Endodermal cell (in vitro differentiated cells): ENCODE data around the gene NCOA3. TPM values are rescaled to one million over a fixed set of nuclear protein-coding genes. Genes with fewer than 3 reads are reported as not detected.

Source experiments
- DNase-seq: peaks from one replicate; pipeline ENCODE4 v3.0.0-alpha.2; 2017
- H3K27ac ChIP-seq: 2 replicates; pipeline ENCODE4 v1.5.1; 2013; ENCODE audit warnings: mild to moderate bottlenecking, low read depth, low read length, moderate library complexity
- H3K27me3 ChIP-seq: 2 replicates; pipeline ENCODE4 v1.6.1; 2013; ENCODE audit warnings: mild to moderate bottlenecking, low read length, moderate library complexity; ENCODE audit not compliant: insufficient read depth, control insufficient read depth, poor library complexity, severe bottlenecking
- H3K36me3 ChIP-seq: 2 replicates; pipeline ENCODE4 v1.7.0; 2013; ENCODE audit warnings: mild to moderate bottlenecking, low read length, moderate library complexity; ENCODE audit not compliant: control insufficient read depth, insufficient read depth
- H3K4me1 ChIP-seq: one replicate; pipeline ENCODE4 v1.7.0; 2013; ENCODE audit warnings: low read length; ENCODE audit not compliant: control insufficient read depth, insufficient read depth
- H3K4me3 ChIP-seq: 2 replicates; pipeline ENCODE4 v1.5.1; 2013; ENCODE audit warnings: mild to moderate bottlenecking, low read length, moderate library complexity
- H3K9ac ChIP-seq: 2 replicates; pipeline ENCODE4 v1.6.1; 2013; ENCODE audit warnings: mild to moderate bottlenecking, low read length, moderate library complexity; ENCODE audit not compliant: poor library complexity, severe bottlenecking; ENCODE audit errors: extremely low read depth
- H3K9me3 ChIP-seq: 2 replicates; pipeline ENCODE4 v1.6.1; 2013; ENCODE audit warnings: mild to moderate bottlenecking, low read length, moderate library complexity; ENCODE audit not compliant: control insufficient read depth
- H3K27ac Mint-ChIP-seq: 2 replicates; pipeline ENCODE4 v1.8.0; 2020; ENCODE audit warnings: mixed read lengths
- H3K27me3 Mint-ChIP-seq: 2 replicates; pipeline ENCODE4 v1.8.0; 2021; ENCODE audit warnings: mild to moderate bottlenecking, mixed read lengths; ENCODE audit not compliant: insufficient read depth
- H3K36me3 Mint-ChIP-seq: 2 replicates; pipeline ENCODE4 v1.8.0; 2020; ENCODE audit warnings: low read depth, mixed read lengths
- H3K4me1 Mint-ChIP-seq: 2 replicates; pipeline ENCODE4 v1.8.0; 2020; ENCODE audit warnings: mixed read lengths
- H3K4me3 Mint-ChIP-seq: 2 replicates; pipeline ENCODE4 v1.8.0; 2020; ENCODE audit warnings: mild to moderate bottlenecking, moderate library complexity, mixed read lengths
- H3K9me3 Mint-ChIP-seq: 2 replicates; pipeline ENCODE4 v1.8.0; 2020; ENCODE audit warnings: mild to moderate bottlenecking, mixed read lengths
- WGBS, 2 experiments: methylation state at CpG; one replicate each; pipeline versions ENCODE4 v1.1.5 to v1.1.7; 2013; ENCODE audit warnings: missing lambda C conversion rate in 2 of 2, mixed read lengths in 1 of 2; ENCODE audit not compliant: insufficient coverage in 1 of 2, insufficient read length in 1 of 2; 5-methylcytosine and 5-hydroxymethylcytosine counted together
- total RNA-seq, 2 donors: library from RNA; stranded (reverse); fragmentation: NEBNext Ultra II Directional in 1 of 2; extraction: Animal tissue kit (Norgen Biotek cat#: 25700) in 1 of 2; gene quantifications; 2 replicates in 1 of 2; 3 replicates in 1 of 2; pipeline ENCODE4 v1.2.1, GENCODE V29; 2021
- TF ChIP-seq, protein P1 (sequence below): fragments of 200-600 bp; sonication (generic); conservative IDR thresholded peaks from 2 replicates; pipeline ENCODE4 v1.5.0; 2021; ENCODE audit warnings: antibody characterized with exemption, mild to moderate bottlenecking

The NCOA3 gene
- total RNA-seq, 2 donors from 2014 or later = 38.6 TPM

DNA sequence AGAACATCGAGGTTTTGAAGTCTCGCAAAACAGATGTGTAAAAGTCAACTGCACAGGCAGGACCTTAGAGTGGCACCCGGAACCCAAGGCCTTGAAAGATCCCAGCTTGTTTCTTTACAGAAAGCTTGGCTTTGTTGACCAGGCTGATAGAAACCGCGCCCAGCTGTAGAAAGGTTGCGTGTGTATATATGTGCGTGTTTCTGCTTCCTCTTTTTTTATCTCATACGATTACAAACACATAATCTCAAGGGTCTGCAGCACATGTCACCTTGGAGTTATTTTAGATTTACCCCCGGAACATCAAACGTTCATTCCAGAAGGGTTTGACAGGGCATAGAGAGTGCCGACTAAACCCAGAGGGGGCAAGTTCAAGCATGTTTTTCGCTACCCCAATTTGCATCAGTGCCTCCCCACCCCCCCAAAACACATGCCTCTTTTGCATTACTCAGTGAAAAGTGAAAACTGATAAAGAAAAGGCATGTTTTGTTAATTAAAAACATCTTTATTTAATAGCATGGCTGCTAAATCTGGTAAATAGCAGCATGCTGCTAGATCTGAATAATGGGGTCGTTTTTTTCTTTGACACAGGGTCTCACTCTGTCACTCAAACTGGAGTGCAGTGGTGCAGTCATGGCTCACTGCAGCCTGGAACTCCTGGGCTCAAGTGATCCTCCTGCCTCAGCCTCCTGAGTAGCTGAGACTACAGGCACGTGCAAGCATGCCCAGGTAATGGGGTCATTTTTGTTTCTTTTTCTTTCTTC, 33.2 kb upstream of the NCOA3 start:
- Histone ChIP-seq H3K9me3 (no peaks in the 10 kb centered on the region), H3K4me3 (no peak overlapping the region), H3K27me3 (no peaks in the 10 kb centered on the region), H3K27ac (no peak overlapping the region), H3K36me3 (no peaks in the 10 kb centered on the region), H3K4me1 (no peaks in the 10 kb centered on the region), H3K9ac (no peak overlapping the region)
- TF ChIP-seq, protein P1, sequence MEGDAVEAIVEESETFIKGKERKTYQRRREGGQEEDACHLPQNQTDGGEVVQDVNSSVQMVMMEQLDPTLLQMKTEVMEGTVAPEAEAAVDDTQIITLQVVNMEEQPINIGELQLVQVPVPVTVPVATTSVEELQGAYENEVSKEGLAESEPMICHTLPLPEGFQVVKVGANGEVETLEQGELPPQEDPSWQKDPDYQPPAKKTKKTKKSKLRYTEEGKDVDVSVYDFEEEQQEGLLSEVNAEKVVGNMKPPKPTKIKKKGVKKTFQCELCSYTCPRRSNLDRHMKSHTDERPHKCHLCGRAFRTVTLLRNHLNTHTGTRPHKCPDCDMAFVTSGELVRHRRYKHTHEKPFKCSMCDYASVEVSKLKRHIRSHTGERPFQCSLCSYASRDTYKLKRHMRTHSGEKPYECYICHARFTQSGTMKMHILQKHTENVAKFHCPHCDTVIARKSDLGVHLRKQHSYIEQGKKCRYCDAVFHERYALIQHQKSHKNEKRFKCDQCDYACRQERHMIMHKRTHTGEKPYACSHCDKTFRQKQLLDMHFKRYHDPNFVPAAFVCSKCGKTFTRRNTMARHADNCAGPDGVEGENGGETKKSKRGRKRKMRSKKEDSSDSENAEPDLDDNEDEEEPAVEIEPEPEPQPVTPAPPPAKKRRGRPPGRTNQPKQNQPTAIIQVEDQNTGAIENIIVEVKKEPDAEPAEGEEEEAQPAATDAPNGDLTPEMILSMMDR = no peak
- H3K9me3 Mint-ChIP-seq = no peaks in the 10 kb centered on the region
- no peaks in the 10 kb centered on the region for H3K36me3 Mint-ChIP-seq
- 85 to 88% methylated on average over 6 to 14 of the region's 14 CpGs for WGBS, 2 experiments
- no peak overlapping the region for H3K27ac Mint-ChIP-seq
- DNase-seq = no peak
- no peaks in the 10 kb centered on the region for H3K27me3 Mint-ChIP-seq
- no peak overlapping the region for H3K4me3 Mint-ChIP-seq
- H3K4me1 Mint-ChIP-seq = peaks cover 3% of the 10 kb centered on the region

DNA sequence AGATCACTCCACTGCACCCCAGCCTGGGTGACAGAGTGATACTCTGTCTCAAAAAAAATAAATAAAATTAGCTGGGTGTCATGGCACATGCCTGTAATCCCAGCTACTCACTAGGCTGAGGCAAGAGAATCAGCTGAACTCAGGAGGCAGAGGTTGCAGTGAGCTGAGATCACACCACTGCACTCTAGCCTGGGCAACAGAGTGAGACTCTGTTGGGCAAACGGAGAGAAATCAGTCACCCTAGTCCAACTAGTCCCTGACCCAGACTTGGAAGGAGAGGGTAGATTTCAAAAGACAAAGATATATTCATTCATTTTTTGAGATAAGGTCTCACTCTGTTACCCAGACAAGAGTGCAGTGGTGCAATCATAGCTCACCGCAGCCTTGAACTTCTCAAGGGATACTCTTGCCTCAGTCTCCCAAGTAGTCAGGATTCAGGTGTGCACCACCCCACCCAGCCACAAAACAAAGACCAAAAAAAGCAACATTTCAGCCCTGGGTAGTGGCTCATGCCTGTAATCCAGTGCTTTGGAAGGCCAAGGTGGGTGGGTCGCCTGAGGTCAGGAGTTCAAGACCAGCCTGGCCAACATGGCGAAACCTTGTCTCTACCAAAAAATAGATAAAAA, 26.2 kb upstream of the NCOA3 start:
- Mint-ChIP-seq H3K4me3 (no peak overlapping the region), H3K4me1 (peaks cover 9% of the 10 kb centered on the region), H3K27ac (no peak overlapping the region), H3K9me3 (no peaks in the 10 kb centered on the region), H3K36me3 (no peaks in the 10 kb centered on the region), H3K27me3 (no peaks in the 10 kb centered on the region)
- H3K27me3 ChIP-seq = no peaks in the 10 kb centered on the region
- H3K4me3 ChIP-seq = no peak overlapping the region
- TF ChIP-seq, protein P1 = no peak
- H3K36me3 ChIP-seq = no peaks in the 10 kb centered on the region
- H3K9me3 ChIP-seq = no peaks in the 10 kb centered on the region
- DNase-seq = no peak
- H3K27ac ChIP-seq = no peak overlapping the region
- whole genome bisulfite sequencing, 2 experiments = 96 to 97% methylated on average over 3 to 4 of the region's 4 CpGs
- H3K9ac ChIP-seq = no peak overlapping the region
- H3K4me1 ChIP-seq = no peaks in the 10 kb centered on the region

DNA sequence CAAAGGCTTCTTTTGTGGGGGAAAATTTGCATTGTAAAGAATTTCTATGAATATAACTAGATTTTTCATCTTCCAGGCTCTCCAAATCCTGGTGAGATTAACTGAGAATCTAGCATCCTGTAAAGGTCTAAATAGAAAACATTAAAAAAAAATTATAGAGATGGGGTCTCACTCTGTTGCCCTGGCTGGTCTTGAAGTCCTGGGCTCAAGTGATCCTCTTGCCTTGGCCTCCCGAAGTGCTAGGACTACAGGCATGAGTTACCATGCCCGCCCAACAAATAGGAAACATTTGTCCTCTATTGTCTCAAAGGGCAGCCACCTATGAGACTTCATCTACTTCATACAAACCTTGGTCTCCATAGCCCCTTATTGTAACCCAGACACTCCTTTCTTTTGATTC, 25.2 kb upstream of the NCOA3 start:
- H3K4me1 Mint-ChIP-seq = peaks cover 9% of the 10 kb centered on the region
- no peak overlapping the region for H3K27ac Mint-ChIP-seq
- TF ChIP-seq, protein P1 = no peak
- no peak for DNase-seq
- H3K4me1 ChIP-seq = no peaks in the 10 kb centered on the region
- H3K9me3 ChIP-seq = no peaks in the 10 kb centered on the region
- no peaks in the 10 kb centered on the region for H3K9me3 Mint-ChIP-seq
- H3K9ac ChIP-seq = no peak overlapping the region
- H3K27me3 ChIP-seq = no peaks in the 10 kb centered on the region
- H3K36me3 ChIP-seq = no peaks in the 10 kb centered on the region
- no peaks in the 10 kb centered on the region for H3K27me3 Mint-ChIP-seq
- no peak overlapping the region for H3K27ac ChIP-seq
- H3K36me3 Mint-ChIP-seq = no peaks in the 10 kb centered on the region
- 92 to 98% methylated on average over 2 of the region's 2 CpGs for WGBS, 2 experiments
- no peak overlapping the region for H3K4me3 Mint-ChIP-seq
- no peak overlapping the region for H3K4me3 ChIP-seq
